ENCODE data around the gene FBXL14. TPM values are rescaled to one million over a fixed set of nuclear protein-coding genes. Genes with fewer than 3 reads are reported as not detected.

The FBXL14 gene
- polyA plus RNA-seq, 1 of the 3 experiments (the other 2 are of a cell fraction): 11.3 TPM

DNA sequence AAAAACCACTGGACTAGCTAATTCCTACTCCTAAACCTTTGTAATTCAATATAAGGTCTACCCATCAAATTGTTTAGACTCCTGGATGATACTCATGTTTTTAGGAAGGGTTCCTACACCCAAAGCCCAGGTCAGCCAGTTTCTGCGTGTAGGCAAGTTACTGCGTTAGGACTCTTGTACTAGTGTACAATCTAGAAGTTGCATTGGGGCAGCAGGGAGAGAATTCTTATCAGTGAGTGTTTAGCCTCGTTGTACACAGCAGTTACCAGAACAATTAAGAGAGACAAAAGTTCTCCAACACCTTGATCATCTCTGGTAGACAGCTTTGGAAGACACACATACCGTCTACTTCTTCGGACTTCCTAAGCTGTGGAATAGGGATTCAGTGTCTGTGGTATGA is 29.2 kb downstream of the FBXL14 start:
- no peaks in the 10 kb centered on the region for H3K27me3 ChIP-seq (ENCODE audit: insufficient read depth)
- 92% methylated on average over 5 of the region's 5 CpGs for WGBS (ENCODE audit: low lambda C conversion rate)
- H3K27ac ChIP-seq (ENCODE audit: low read depth in 2 of 2, low read length in 1 of 2): no peak overlapping the region
- H3K36me3 ChIP-seq (replicated peaks in 1 of 2; ENCODE audit: control insufficient read depth in 1 of 2, insufficient read depth in 2 of 2, low read length in 1 of 2): no peaks in the 10 kb centered on the region
- H3K9me3 ChIP-seq: no peaks in the 10 kb centered on the region
- H4K20me1 ChIP-seq (ENCODE audit: insufficient read depth): peaks cover 64% of the 10 kb centered on the region
- no peak overlapping the region for H3K4me3 ChIP-seq (ENCODE audit: low read depth in 2 of 2, low read length in 1 of 2)
- peaks cover 0 to 12% of the 10 kb centered on the region in 2 experiments; a peak in 1 of 4 replicates for H3K4me1 ChIP-seq (ENCODE audit: control insufficient read depth in 1 of 2, insufficient read depth in 2 of 2, low read depth in 1 of 2, low read length in 1 of 2)
- no peak overlapping the region for H3K4me2 ChIP-seq
- no peaks in the 10 kb centered on the region for H3F3A ChIP-seq (replicated peaks; ENCODE audit: insufficient read depth)
- ChIA-PET CTCF (no interaction called here), POLR2A (no interaction called here)
- H3K9me2 ChIP-seq: no peaks in the 10 kb centered on the region
- H2AFZ ChIP-seq (ENCODE audit: low read depth): no peak overlapping the region
- DNase-seq: no peak
- H3K9ac ChIP-seq: no peak overlapping the region
- TF ChIP-seq REST (IDR thresholded peaks at IDR 0.05; ENCODE audit: low read depth, low read length) (no peak), YY1 (IDR thresholded peaks at IDR 0.05; ENCODE audit: low read depth) (no peak), RFX5 (IDR thresholded peaks at IDR 0.05; ENCODE audit: low read length) (no peak), MXI1 (IDR thresholded peaks at IDR 0.05; ENCODE audit: low read depth, low read length) (no peak), NRF1 (IDR thresholded peaks at IDR 0.05; ENCODE audit: low read depth, low read length) (no peak), RAD21 (IDR thresholded peaks at IDR 0.05; ENCODE audit: low read length) (no peak)
- peaks cover 100% of the 10 kb centered on the region for H3K79me2 ChIP-seq (ENCODE audit: insufficient read depth)

- POLR2A ChIA-PET: no interaction called here
- Histone ChIP-seq H3F3A (replicated peaks; ENCODE audit: insufficient read depth) (no peaks in the 10 kb centered on the region), H3K4me2 (no peak overlapping the region), H3K79me2 (ENCODE audit: insufficient read depth) (peaks cover 100% of the 10 kb centered on the region), H4K20me1 (ENCODE audit: insufficient read depth) (peaks cover 71% of the 10 kb centered on the region), H3K4me3 (ENCODE audit: low read depth in 2 of 2, low read length in 1 of 2) (no peak overlapping the region), H3K9me3 (no peaks in the 10 kb centered on the region), H3K9me2 (no peaks in the 10 kb centered on the region), H2AFZ (ENCODE audit: low read depth) (no peak overlapping the region), H3K9ac (no peak overlapping the region), H3K27me3 (ENCODE audit: insufficient read depth) (no peaks in the 10 kb centered on the region), H3K4me1 (ENCODE audit: control insufficient read depth in 1 of 2, insufficient read depth in 2 of 2, low read depth in 1 of 2, low read length in 1 of 2) (peaks cover 0 to 12% of the 10 kb centered on the region in 2 experiments; a peak in 1 of 4 replicates), H3K27ac (ENCODE audit: low read depth in 2 of 2, low read length in 1 of 2) (no peak overlapping the region), H3K36me3 (replicated peaks in 1 of 2; ENCODE audit: control insufficient read depth in 1 of 2, insufficient read depth in 2 of 2, low read length in 1 of 2) (no peaks in the 10 kb centered on the region)
- WGBS (ENCODE audit: low lambda C conversion rate): 86% methylated on average over 2 of the region's 2 CpGs
- no peak for DNase-seq
- CTCF ChIA-PET: interaction anchor here (4.2 kb wide), 1 partner anchor 446 kb away, joined by 16 read pairs; no protein-coding TSS in a partner anchor
- TF ChIP-seq, protein P1, sequence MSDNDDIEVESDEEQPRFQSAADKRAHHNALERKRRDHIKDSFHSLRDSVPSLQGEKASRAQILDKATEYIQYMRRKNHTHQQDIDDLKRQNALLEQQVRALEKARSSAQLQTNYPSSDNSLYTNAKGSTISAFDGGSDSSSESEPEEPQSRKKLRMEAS (IDR thresholded peaks at IDR 0.05; ENCODE audit: low read depth): no peak
- TF ChIP-seq GATA2 (CRISPR knock-in tag; IDR thresholded peaks at IDR 0.05) (no peak), EZH2phosphoT487 (IDR thresholded peaks at IDR 0.05; ENCODE audit: borderline replicate concordance, low read depth) (no peak)
Observed at GRCh38 chr12:1564067-1564466, 30.3 kb downstream of the FBXL14 start.
